Transverse colon (tissue), 4 donors: ENCODE measurements around the gene UMODL1. TPM values are rescaled to one million over a fixed set of nuclear protein-coding genes. Genes with fewer than 3 reads are reported as not detected.

Experiments
- DNase-seq: peaks from one replicate; pipeline ENCODE4 v3.0.0-alpha.2; 2019
- H3K27ac ChIP-seq, 4 donors: fragments of 200-600 bp; sonication (generic); 2 replicates each; pipeline ENCODE4 v1.5.1; 2016 to 2018; ENCODE audit warnings: inconsistent platforms in 4 of 4
- H3K27me3 ChIP-seq: fragments of 200-600 bp; sonication (generic); 2 replicates; pipeline ENCODE4 v1.5.1; 2017; ENCODE audit warnings: inconsistent platforms
- H3K36me3 ChIP-seq, 4 donors: fragments of 200-600 bp; sonication (generic); 2 replicates each; pipeline ENCODE4 v1.5.1; 2017 to 2019; ENCODE audit warnings: inconsistent platforms in 4 of 4
- H3K4me1 ChIP-seq, 4 donors: fragments of 200-600 bp; sonication (generic); 2 replicates each; pipeline ENCODE4 v1.5.1; 2017 to 2020; ENCODE audit warnings: inconsistent platforms in 4 of 4
- H3K4me3 ChIP-seq, 4 donors: fragments of 200-600 bp; sonication (generic); 1 replicate in 1 of 4; 2 replicates in 3 of 4; pipeline versions ENCODE4 v1.5.1 to v1.6.1; 2017 to 2019; ENCODE audit warnings: inconsistent platforms in 4 of 4
- H3K9me3 ChIP-seq, 2 donors: fragments of 200-600 bp; sonication (generic); 2 replicates each; pipeline ENCODE4 v1.5.1; 2017 to 2019; ENCODE audit warnings: inconsistent platforms in 2 of 2
- CTCF ChIP-seq, 5 experiments: fragments of 200-600 bp in 3 of 5; fragments of 450-650 bp in 2 of 5; sonication (generic) in 3 of 5; IDR thresholded peaks; 1 replicate in 2 of 5; 2 replicates in 3 of 5; pipeline ENCODE4 v1.5.1; 2016 to 2017; ENCODE audit warnings: antibody characterized with exemption in 5 of 5, inconsistent platforms in 3 of 5, mild to moderate bottlenecking in 2 of 5, moderate library complexity in 1 of 5
- EP300 ChIP-seq: sonication (generic); formaldehyde crosslinking; IDR thresholded peaks from one replicate; pipeline ENCODE4 v1.6.1; 2017; ENCODE audit warnings: antibody characterized with exemption, low read depth
- POLR2A ChIP-seq: fragments of 450-650 bp; IDR thresholded peaks from one replicate; pipeline ENCODE4 v1.6.1; 2016; ENCODE audit warnings: antibody characterized with exemption, mild to moderate bottlenecking, moderate library complexity
- POLR2AphosphoS5 ChIP-seq, 3 donors: sonication (generic); formaldehyde crosslinking; IDR thresholded peaks; one replicate each; pipeline ENCODE4 v1.6.1; 2016; ENCODE audit warnings: antibody characterized with exemption in 3 of 3
- WGBS, 2 donors: methylation state at CpG; one replicate each; pipeline ENCODE4 v1.1.5; 2018; ENCODE audit warnings: low coverage in 1 of 2; 5-methylcytosine and 5-hydroxymethylcytosine counted together
- in situ Hi-C, 4 donors: fragments of 200-750 bp; cut with MboI; loops; one replicate each; pipeline versions ENCODE4 v1.15.0 to v1.15.1; 2017; ENCODE audit warnings: low sequenced_read_pairs in 3 of 4, low pct_ligation_motif_present in 1 of 4, low pct_unique_long_range_greater_than_20kb in 1 of 4
- intact Hi-C: fragments of 100-400 bp; cut with DNase I; formaldehyde crosslinking; loops from one replicate; pipeline ENCODE4 v1.15.1; 2023; ENCODE audit warnings: low total_unique reads
- total RNA-seq, 4 donors: library from RNA; depleted of rRNA; stranded (reverse); fragments of >200 nt; gene quantifications; one replicate each; pipeline ENCODE4 v1.1.0, GENCODE V29; 2016

The UMODL1 gene
- total RNA-seq, 4 donors from 2014 or later: 0.16 to 3.2 (median 0.68) TPM; not detected in 1

DNA sequence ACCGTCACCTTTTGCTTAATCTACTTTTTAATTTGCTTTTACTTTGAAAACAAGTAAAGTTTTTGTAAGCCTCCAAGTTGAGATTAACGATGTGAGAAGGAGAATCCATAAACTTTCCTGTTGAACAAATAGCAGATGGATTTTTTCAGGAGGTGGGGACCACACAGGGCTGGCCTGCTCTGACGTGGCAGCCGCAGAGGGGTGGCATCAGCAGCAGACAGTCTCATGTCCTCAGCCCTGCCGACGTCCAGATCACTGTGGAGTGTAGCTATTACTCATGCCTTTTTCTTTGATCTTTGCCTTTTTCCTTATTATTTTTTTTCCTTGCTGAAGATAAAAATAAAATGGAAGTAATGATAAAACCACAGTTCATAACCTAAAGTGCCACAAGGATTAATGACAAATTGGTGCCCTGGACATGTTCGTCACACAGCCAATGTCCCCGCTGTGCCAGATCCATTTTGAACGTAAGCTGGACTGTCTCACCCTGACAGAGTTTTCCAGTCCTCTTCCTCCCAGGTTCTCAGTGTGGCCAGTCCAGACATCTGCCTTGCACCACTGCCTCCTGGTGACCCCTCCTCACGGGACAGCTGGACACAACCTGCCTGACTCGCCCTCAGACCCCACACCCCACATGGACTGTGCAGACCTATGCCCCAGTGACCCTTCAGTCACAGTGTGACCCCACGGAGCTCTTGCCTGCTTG, 45.6 kb upstream of the UMODL1 start:
- intact Hi-C loops: no loop called here
- 70 to 76% methylated on average over 9 to 11 of the region's 12 CpGs for WGBS, 2 donors
- in situ Hi-C loops: no loop called here
- Histone ChIP-seq H3K27ac (no peak overlapping the region), H3K4me1 (peaks cover 0 to 11% (median 5%) of the 10 kb centered on the region in 4 donors), H3K9me3 (no peaks in the 10 kb centered on the region), H3K27me3 (no peaks in the 10 kb centered on the region), H3K36me3 (no peaks in the 10 kb centered on the region), H3K4me3 (no peak overlapping the region)
- no peak for TF ChIP-seq POLR2AphosphoS5 (IDR thresholded peaks at IDR 0.05)
- no peak for TF ChIP-seq EP300
- no peak for TF ChIP-seq CTCF (IDR thresholded peaks at IDR 0.05)
- no peak for TF ChIP-seq POLR2A
- DNase-seq: no peak

- intact Hi-C loops (no loop called here), in situ Hi-C loops (no loop called here)
- peaks cover 0 to 11% (median 5%) of the 10 kb centered on the region in 4 donors for H3K4me1 ChIP-seq
- TF ChIP-seq POLR2A (no peak), POLR2AphosphoS5 (IDR thresholded peaks at IDR 0.05) (no peak), CTCF (IDR thresholded peaks at IDR 0.05) (no peak), EP300 (no peak)
- H3K9me3 ChIP-seq: no peaks in the 10 kb centered on the region
- H3K27ac ChIP-seq: no peak overlapping the region
- no peak for DNase-seq
- no peaks in the 10 kb centered on the region for H3K27me3 ChIP-seq
- H3K36me3 ChIP-seq: no peaks in the 10 kb centered on the region
- 82% methylated on average over 9 of the region's 9 CpGs; no CpG with 5 or more reads in 1 of the 2 donors for WGBS, 2 donors
- no peak overlapping the region for H3K4me3 ChIP-seq
Measured at GRCh38 chr21:42026082-42026435, 45.1 kb upstream of the UMODL1 start.

- no peak overlapping the region for H3K27ac ChIP-seq
- no peak overlapping the region for H3K4me3 ChIP-seq
- no peak for DNase-seq
- WGBS, 2 donors: 83 to 88% methylated on average over 3 to 6 of the region's 6 CpGs
- H3K4me1 ChIP-seq: peaks cover 0 to 11% (median 5%) of the 10 kb centered on the region in 4 donors
- H3K36me3 ChIP-seq: no peaks in the 10 kb centered on the region
- in situ Hi-C loops (no loop called here), intact Hi-C loops (no loop called here)
- no peaks in the 10 kb centered on the region for H3K27me3 ChIP-seq
- TF ChIP-seq EP300: no peak
- TF ChIP-seq POLR2A: no peak
- TF ChIP-seq CTCF (IDR thresholded peaks at IDR 0.05): no peak
- no peak for TF ChIP-seq POLR2AphosphoS5 (IDR thresholded peaks at IDR 0.05)
- H3K9me3 ChIP-seq: no peaks in the 10 kb centered on the region
Measured at GRCh38 chr21:42027085-42027821, 43.9 kb upstream of the UMODL1 start.

GRCh38 chr21:42027822-42028765, 43.0 kb upstream of the UMODL1 start:
- 82 to 85% methylated on average over 11 to 26 of the region's 26 CpGs for WGBS, 2 donors
- DNase-seq: no peak
- intact Hi-C loops (no loop called here), in situ Hi-C loops (no loop called here)
- Histone ChIP-seq H3K9me3 (no peaks in the 10 kb centered on the region), H3K27ac (peak overlapping the region in 2 of 4 donors; percentile 17 to 41), H3K36me3 (no peaks in the 10 kb centered on the region), H3K4me3 (no peak overlapping the region), H3K4me1 (peaks cover 0 to 11% (median 5%) of the 10 kb centered on the region in 4 donors), H3K27me3 (no peaks in the 10 kb centered on the region)
- TF ChIP-seq CTCF (IDR thresholded peaks at IDR 0.05) (no peak), POLR2A (no peak), EP300 (no peak), POLR2AphosphoS5 (IDR thresholded peaks at IDR 0.05) (no peak)
